Activated T-helper 2 cell treated with anti-CD3 and anti-CD28 coated beads, Interferon-gamma antibody, Interleukin-2, Interleukin-4, amounts not matched to agents 10 μg/mL and 5 μg/mL and 100 μg/mL, durations not matched to agents 14 hours and 24 hours and 36 hours (primary cell): Measurements from ENCODE around the gene CCSER2. TPM values are rescaled to one million over a fixed set of nuclear protein-coding genes. Genes with fewer than 3 reads are reported as not detected.
A peak's percentile ranks its signal among the peaks of the same experiment; 100 is the strongest.

Experiments
- DNase-seq: peaks from one replicate; pipeline ENCODE4 v3.0.0; 2021; ENCODE audit warnings: low spot score
- H3K27ac Mint-ChIP-seq: one replicate; pipeline ENCODE4 v1.8.0; 2021; ENCODE audit warnings: mixed read lengths
- H3K27me3 Mint-ChIP-seq: one replicate; pipeline ENCODE4 v1.8.0; 2021; ENCODE audit warnings: low read depth, mixed read lengths
- H3K36me3 Mint-ChIP-seq: one replicate; pipeline ENCODE4 v1.8.0; 2021; ENCODE audit warnings: low read depth, mixed read lengths
- H3K4me1 Mint-ChIP-seq: one replicate; pipeline ENCODE4 v1.8.0; 2021; ENCODE audit warnings: low read depth, mixed read lengths
- H3K4me3 Mint-ChIP-seq: one replicate; pipeline ENCODE4 v1.8.0; 2021; ENCODE audit warnings: low read depth, mild to moderate bottlenecking, moderate library complexity, mixed read lengths
- H3K9me3 Mint-ChIP-seq: one replicate; pipeline ENCODE4 v1.8.0; 2021; ENCODE audit warnings: mixed read lengths
- intact Hi-C: fragments of 100-400 bp; cut with micrococcal nuclease; formaldehyde crosslinking; loops from one replicate; pipeline ENCODE4 v1.15.1; 2023
- total RNA-seq: library from RNA; stranded (reverse); gene quantifications from 2 replicates; pipeline ENCODE4 v1.2.3, GENCODE V29; 2022

CCSER2 gene
- total RNA-seq, 1 donor from 2014 or later, result 41.4 TPM

GRCh38 chr10:84296091-84296981 lies 32.1 kb upstream of the CCSER2 start:
- intact Hi-C loops, result no loop called here
- H3K4me1 Mint-ChIP-seq, result peaks cover 26% of the 10 kb centered on the region
- H3K27me3 Mint-ChIP-seq, result peaks cover 36% of the 10 kb centered on the region
- no peaks in the 10 kb centered on the region for H3K36me3 Mint-ChIP-seq
- H3K27ac Mint-ChIP-seq, result no peak overlapping the region
- DNase-seq, result no peak
- H3K4me3 Mint-ChIP-seq, result no peak overlapping the region
- no peaks in the 10 kb centered on the region for H3K9me3 Mint-ChIP-seq

GRCh38 chr10:84298057-84298456 lies 30.3 kb upstream of the CCSER2 start:
- DNase-seq, result no peak
- H3K27ac Mint-ChIP-seq, result no peak overlapping the region
- H3K36me3 Mint-ChIP-seq, result no peaks in the 10 kb centered on the region
- H3K9me3 Mint-ChIP-seq, result no peaks in the 10 kb centered on the region
- H3K27me3 Mint-ChIP-seq, result peaks cover 41% of the 10 kb centered on the region
- H3K4me3 Mint-ChIP-seq, result no peak overlapping the region
- intact Hi-C loops, result no loop called here
- peaks cover 26% of the 10 kb centered on the region for H3K4me1 Mint-ChIP-seq

- Mint-ChIP-seq H3K9me3 (peaks cover 4% of the 10 kb centered on the region), H3K4me1 (peaks cover 13% of the 10 kb centered on the region), H3K27ac (no peak overlapping the region), H3K27me3 (peaks cover 46% of the 10 kb centered on the region), H3K4me3 (no peak overlapping the region), H3K36me3 (no peaks in the 10 kb centered on the region)
- intact Hi-C loops, result no loop called here
- no peak for DNase-seq
Measured at GRCh38 chr10:84302223-84302622, 26.2 kb upstream of the CCSER2 start.

GRCh38 chr10:84306751-84307384 lies 21.5 kb upstream of the CCSER2 start:
- intact Hi-C loops, result loop anchor here (1.0 kb wide), 1 partner anchor 14 kb away; no protein-coding TSS in a partner anchor
- Mint-ChIP-seq H3K36me3 (no peaks in the 10 kb centered on the region), H3K27me3 (peaks cover 17% of the 10 kb centered on the region), H3K4me1 (peaks cover 32% of the 10 kb centered on the region), H3K4me3 (no peak overlapping the region), H3K9me3 (peaks cover 4% of the 10 kb centered on the region), H3K27ac (no peak overlapping the region)
- DNase-seq, result no peak

GRCh38 chr10:84308021-84308420 lies 20.4 kb upstream of the CCSER2 start:
- Mint-ChIP-seq H3K4me1 (peaks cover 32% of the 10 kb centered on the region), H3K36me3 (no peaks in the 10 kb centered on the region), H3K9me3 (peaks cover 4% of the 10 kb centered on the region), H3K27me3 (peaks cover 11% of the 10 kb centered on the region), H3K27ac (no peak overlapping the region), H3K4me3 (no peak overlapping the region)
- no peak for DNase-seq
- intact Hi-C loops, result no loop called here

- peaks cover 10% of the 10 kb centered on the region for H3K27me3 Mint-ChIP-seq
- peak; percentile 29 for DNase-seq
- intact Hi-C loops, result loop anchor here (1.0 kb wide), 1 partner anchor 22 kb away; no protein-coding TSS in a partner anchor
- H3K4me1 Mint-ChIP-seq, result peaks cover 32% of the 10 kb centered on the region
- H3K36me3 Mint-ChIP-seq, result no peaks in the 10 kb centered on the region
- H3K4me3 Mint-ChIP-seq, result peak overlapping the region; percentile 5
- H3K9me3 Mint-ChIP-seq, result peaks cover 4% of the 10 kb centered on the region
- peak overlapping the region; percentile 10 for H3K27ac Mint-ChIP-seq
Measured at GRCh38 chr10:84308481-84309304, 19.7 kb upstream of the CCSER2 start.

- Mint-ChIP-seq H3K9me3 (peaks cover 4% of the 10 kb centered on the region), H3K4me1 (peaks cover 32% of the 10 kb centered on the region), H3K27ac (no peak overlapping the region), H3K36me3 (no peaks in the 10 kb centered on the region), H3K4me3 (no peak overlapping the region), H3K27me3 (peaks cover 13% of the 10 kb centered on the region)
- intact Hi-C loops, result no loop called here
- no peak for DNase-seq
Measured at GRCh38 chr10:84310470-84310869, 17.9 kb upstream of the CCSER2 start.

- no peak overlapping the region for H3K27ac Mint-ChIP-seq
- H3K36me3 Mint-ChIP-seq, result no peaks in the 10 kb centered on the region
- H3K4me1 Mint-ChIP-seq, result peaks cover 27% of the 10 kb centered on the region
- H3K27me3 Mint-ChIP-seq, result peaks cover 12% of the 10 kb centered on the region
- H3K9me3 Mint-ChIP-seq, result peaks cover 2% of the 10 kb centered on the region
- intact Hi-C loops, result no loop called here
- no peak for DNase-seq
- no peak overlapping the region for H3K4me3 Mint-ChIP-seq
Measured at GRCh38 chr10:84311576-84311975, 16.8 kb upstream of the CCSER2 start.

- no peak overlapping the region for H3K27ac Mint-ChIP-seq
- H3K36me3 Mint-ChIP-seq, result no peaks in the 10 kb centered on the region
- intact Hi-C loops, result no loop called here
- no peaks in the 10 kb centered on the region for H3K9me3 Mint-ChIP-seq
- no peak overlapping the region for H3K4me3 Mint-ChIP-seq
- H3K27me3 Mint-ChIP-seq, result peaks cover 16% of the 10 kb centered on the region
- peaks cover 28% of the 10 kb centered on the region for H3K4me1 Mint-ChIP-seq
- no peak for DNase-seq
Measured at GRCh38 chr10:84312816-84313215, 15.6 kb upstream of the CCSER2 start.

- DNase-seq, result no peak
Measured at GRCh38 chr10:84314275-84314674, 14.1 kb upstream of the CCSER2 start.

GRCh38 chr10:84317174-84317573 lies 11.2 kb upstream of the CCSER2 start:
- intact Hi-C loops, result loop anchor here (1.0 kb wide), 1 partner anchor 12 kb away; no protein-coding TSS in a partner anchor
- Mint-ChIP-seq H3K27ac (no peak overlapping the region), H3K36me3 (no peaks in the 10 kb centered on the region), H3K9me3 (peaks cover 4% of the 10 kb centered on the region), H3K4me3 (no peak overlapping the region), H3K27me3 (peaks cover 29% of the 10 kb centered on the region), H3K4me1 (peaks cover 11% of the 10 kb centered on the region)
- DNase-seq, result no peak

More at GRCh38 chr10:84314275-84314674, 14.1 kb upstream of the CCSER2 start:
- H3K4me1 Mint-ChIP-seq, result peaks cover 15% of the 10 kb centered on the region
- peaks cover 18% of the 10 kb centered on the region for H3K27me3 Mint-ChIP-seq
- intact Hi-C loops, result no loop called here
- no peaks in the 10 kb centered on the region for H3K9me3 Mint-ChIP-seq
- no peak overlapping the region for H3K4me3 Mint-ChIP-seq
- no peaks in the 10 kb centered on the region for H3K36me3 Mint-ChIP-seq
- H3K27ac Mint-ChIP-seq, result no peak overlapping the region

GRCh38 chr10:84321902-84322301 lies 6.5 kb upstream of the CCSER2 start:
- Mint-ChIP-seq H3K27me3 (peaks cover 25% of the 10 kb centered on the region), H3K27ac (no peak overlapping the region), H3K9me3 (peaks cover 5% of the 10 kb centered on the region), H3K4me1 (peaks cover 6% of the 10 kb centered on the region), H3K36me3 (no peaks in the 10 kb centered on the region), H3K4me3 (no peak overlapping the region)
- intact Hi-C loops, result no loop called here
- DNase-seq, result no peak
